ENCODE data around the gene INHBB.

The INHBB gene

GRCh38 chr2:120346026-120346666 lies at the start of gene INHBB:
TSS of gene INHBB (plus strand) at chr2:120346136. CDS start at chr2:120346189, 53 bp downstream.
- Histone ChIP-seq H3K27ac (ENCODE audit: low read depth, low read length) (no peak within 1 kb of the TSS), H4K20me1 (ENCODE audit: low read depth, low read length) (no peaks in the 10 kb centered on the region), H2AFZ (ENCODE audit: low read depth, low read length, severe bottlenecking) (no peak within 1 kb of the TSS), H3K9me3 (ENCODE audit: insufficient read depth, low read length) (no peaks in the 10 kb centered on the region), H3K9ac (ENCODE audit: low read length) (no peak within 1 kb of the TSS), H3K9me2 (replicated peaks; ENCODE audit: insufficient read depth, low read length) (no peaks in the 10 kb centered on the region), H3K27me3 (ENCODE audit: low read length) (no peaks in the 10 kb centered on the region), H3K36me3 (ENCODE audit: low read length) (no peaks in the 10 kb centered on the region), H3K4me3 (ENCODE audit: insufficient read depth, low read length, poor library complexity, severe bottlenecking) (no peak within 1 kb of the TSS), H3K79me2 (ENCODE audit: insufficient read depth, low read length) (no peaks in the 10 kb centered on the region), H3F3A (ENCODE audit: insufficient read depth) (no peaks in the 10 kb centered on the region), H3K4me2 (ENCODE audit: low read depth, low read length, poor library complexity, severe bottlenecking) (no peak within 1 kb of the TSS)
- TF ChIP-seq EZH2phosphoT487 (conservative IDR thresholded peaks at IDR 0.05; ENCODE audit: low read length) (no peak), CTCF (IDR thresholded peaks at IDR 0.05; ENCODE audit: insufficient read depth, low read length, poor library complexity, severe bottlenecking) (no peak)

DNA sequence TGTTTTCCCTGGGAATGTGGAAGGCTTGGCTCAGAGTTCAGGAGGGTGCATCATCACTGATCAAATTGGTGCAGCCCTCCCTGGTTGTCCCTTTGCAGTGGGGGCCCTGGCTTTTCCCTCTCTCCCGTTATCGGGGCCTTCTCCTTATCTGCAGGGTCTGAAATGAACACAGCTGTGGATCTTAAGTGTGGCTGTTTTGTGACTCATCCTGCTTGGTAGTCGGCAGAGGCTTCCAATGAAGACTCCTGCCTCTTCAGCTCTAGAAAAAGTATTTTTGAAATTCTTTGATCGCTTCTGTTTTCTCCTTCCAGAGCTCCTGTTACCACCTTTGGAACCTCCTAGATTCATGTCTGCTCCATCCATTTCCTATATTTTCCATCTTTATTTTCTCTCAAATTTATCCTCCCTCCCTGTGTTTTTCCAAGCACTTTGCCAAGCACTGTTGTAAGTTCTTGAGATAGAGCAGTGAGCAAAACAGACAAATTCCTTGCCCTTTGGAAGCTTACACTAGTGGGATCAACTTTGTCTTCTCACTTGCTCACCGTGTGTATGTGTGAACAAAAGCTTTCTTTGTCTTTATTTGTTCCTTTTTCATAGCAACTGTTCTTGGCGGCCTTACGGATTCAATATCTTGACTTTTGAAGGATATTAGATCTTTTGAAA lies 47.6 kb upstream of the INHBB start:
- Histone ChIP-seq H3F3A (ENCODE audit: insufficient read depth) (no peaks in the 10 kb centered on the region), H3K79me2 (ENCODE audit: insufficient read depth, low read length) (no peaks in the 10 kb centered on the region), H2AFZ (ENCODE audit: low read depth, low read length, severe bottlenecking) (no peak overlapping the region), H3K4me2 (ENCODE audit: low read depth, low read length, poor library complexity, severe bottlenecking) (no peak overlapping the region), H3K9me2 (replicated peaks; ENCODE audit: insufficient read depth, low read length) (no peaks in the 10 kb centered on the region), H3K27me3 (ENCODE audit: low read length) (no peaks in the 10 kb centered on the region), H3K36me3 (ENCODE audit: low read length) (no peaks in the 10 kb centered on the region), H3K4me3 (ENCODE audit: insufficient read depth, low read length, poor library complexity, severe bottlenecking) (no peak overlapping the region), H3K27ac (ENCODE audit: low read depth, low read length) (no peak overlapping the region), H4K20me1 (ENCODE audit: low read depth, low read length) (no peaks in the 10 kb centered on the region), H3K9me3 (ENCODE audit: insufficient read depth, low read length) (no peaks in the 10 kb centered on the region), H3K9ac (ENCODE audit: low read length) (no peak overlapping the region)
- TF ChIP-seq EZH2phosphoT487 (conservative IDR thresholded peaks at IDR 0.05; ENCODE audit: low read length) (no peak), CTCF (IDR thresholded peaks at IDR 0.05; ENCODE audit: insufficient read depth, low read length, poor library complexity, severe bottlenecking) (no peak)

DNA sequence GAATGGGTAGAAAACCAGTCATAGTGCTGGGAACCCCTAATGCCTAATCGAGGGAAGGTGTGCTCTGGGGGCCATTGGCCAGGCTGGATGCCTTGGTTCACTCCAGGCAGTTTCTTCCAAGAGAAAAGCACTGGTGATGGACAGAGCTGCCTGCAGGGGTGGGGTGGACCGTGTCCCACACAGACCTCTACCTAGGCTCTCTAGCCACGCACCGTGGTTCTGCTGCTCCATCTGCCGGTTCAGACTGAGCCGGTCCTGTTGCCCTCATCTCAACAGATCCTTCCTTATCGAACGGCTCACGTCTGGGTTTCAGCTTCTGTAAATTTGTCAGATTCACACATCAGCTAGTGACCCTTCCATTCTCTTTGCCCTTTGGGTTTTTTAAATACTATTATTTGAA lies 46.9 kb upstream of the INHBB start:
- no peak overlapping the region for H3K4me2 ChIP-seq (ENCODE audit: low read depth, low read length, poor library complexity, severe bottlenecking)
- TF ChIP-seq EZH2phosphoT487 (conservative IDR thresholded peaks at IDR 0.05; ENCODE audit: low read length) (no peak), CTCF (IDR thresholded peaks at IDR 0.05; ENCODE audit: insufficient read depth, low read length, poor library complexity, severe bottlenecking) (no peak)
- H3K79me2 ChIP-seq (ENCODE audit: insufficient read depth, low read length) = no peaks in the 10 kb centered on the region
- H3K4me3 ChIP-seq (ENCODE audit: insufficient read depth, low read length, poor library complexity, severe bottlenecking) = no peak overlapping the region
- no peak overlapping the region for H2AFZ ChIP-seq (ENCODE audit: low read depth, low read length, severe bottlenecking)
- H4K20me1 ChIP-seq (ENCODE audit: low read depth, low read length) = no peaks in the 10 kb centered on the region
- no peaks in the 10 kb centered on the region for H3K9me3 ChIP-seq (ENCODE audit: insufficient read depth, low read length)
- H3F3A ChIP-seq (ENCODE audit: insufficient read depth) = no peaks in the 10 kb centered on the region
- H3K9ac ChIP-seq (ENCODE audit: low read length) = no peak overlapping the region
- H3K36me3 ChIP-seq (ENCODE audit: low read length) = no peaks in the 10 kb centered on the region
- no peaks in the 10 kb centered on the region for H3K9me2 ChIP-seq (replicated peaks; ENCODE audit: insufficient read depth, low read length)
- no peaks in the 10 kb centered on the region for H3K27me3 ChIP-seq (ENCODE audit: low read length)
- no peak overlapping the region for H3K27ac ChIP-seq (ENCODE audit: low read depth, low read length)

All from SU-DHL-6 (cell line).